ENCODE results near the gene SUMF1.

DNA sequence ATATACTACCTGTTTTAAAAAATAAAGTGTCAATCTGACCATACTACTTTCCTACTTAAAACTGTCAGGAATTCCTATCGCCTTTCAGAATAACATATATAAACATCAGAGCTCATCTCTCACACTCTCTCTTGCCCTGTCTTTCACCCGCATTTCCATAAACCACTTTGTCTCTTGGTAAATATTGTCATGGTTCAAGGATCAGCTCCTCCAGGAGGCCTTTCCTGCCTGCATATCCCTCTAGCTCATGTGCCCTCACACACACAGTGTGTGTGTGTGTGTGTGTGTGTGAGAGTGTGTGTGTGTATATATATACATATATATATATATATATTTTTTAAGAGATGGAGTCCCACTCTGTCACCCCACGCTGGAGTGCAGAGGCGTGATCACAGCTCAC is 6.7 kb downstream of the SUMF1 start:
- TF ChIP-seq CTCF (IDR thresholded peaks at IDR 0.05; ENCODE audit: low read depth, low read length, missing input control) (no peak), GABPA (IDR thresholded peaks at IDR 0.05 in 1 of 2, conservative IDR thresholded peaks at IDR 0.05 in 1 of 2) (no peak), YY1 (IDR thresholded peaks at IDR 0.05) (no peak), SP1 (IDR thresholded peaks at IDR 0.05) (no peak), RAD21 (IDR thresholded peaks at IDR 0.05) (no peak), ZBTB33 (IDR thresholded peaks at IDR 0.05) (no peak), JUND (IDR thresholded peaks at IDR 0.05) (no peak), RXRA (IDR thresholded peaks at IDR 0.05) (no peak), TAF1 (conservative IDR thresholded peaks at IDR 0.05) (no peak), FOXA2 (IDR thresholded peaks at IDR 0.05) (no peak)
- TF ChIP-seq, protein P1, sequence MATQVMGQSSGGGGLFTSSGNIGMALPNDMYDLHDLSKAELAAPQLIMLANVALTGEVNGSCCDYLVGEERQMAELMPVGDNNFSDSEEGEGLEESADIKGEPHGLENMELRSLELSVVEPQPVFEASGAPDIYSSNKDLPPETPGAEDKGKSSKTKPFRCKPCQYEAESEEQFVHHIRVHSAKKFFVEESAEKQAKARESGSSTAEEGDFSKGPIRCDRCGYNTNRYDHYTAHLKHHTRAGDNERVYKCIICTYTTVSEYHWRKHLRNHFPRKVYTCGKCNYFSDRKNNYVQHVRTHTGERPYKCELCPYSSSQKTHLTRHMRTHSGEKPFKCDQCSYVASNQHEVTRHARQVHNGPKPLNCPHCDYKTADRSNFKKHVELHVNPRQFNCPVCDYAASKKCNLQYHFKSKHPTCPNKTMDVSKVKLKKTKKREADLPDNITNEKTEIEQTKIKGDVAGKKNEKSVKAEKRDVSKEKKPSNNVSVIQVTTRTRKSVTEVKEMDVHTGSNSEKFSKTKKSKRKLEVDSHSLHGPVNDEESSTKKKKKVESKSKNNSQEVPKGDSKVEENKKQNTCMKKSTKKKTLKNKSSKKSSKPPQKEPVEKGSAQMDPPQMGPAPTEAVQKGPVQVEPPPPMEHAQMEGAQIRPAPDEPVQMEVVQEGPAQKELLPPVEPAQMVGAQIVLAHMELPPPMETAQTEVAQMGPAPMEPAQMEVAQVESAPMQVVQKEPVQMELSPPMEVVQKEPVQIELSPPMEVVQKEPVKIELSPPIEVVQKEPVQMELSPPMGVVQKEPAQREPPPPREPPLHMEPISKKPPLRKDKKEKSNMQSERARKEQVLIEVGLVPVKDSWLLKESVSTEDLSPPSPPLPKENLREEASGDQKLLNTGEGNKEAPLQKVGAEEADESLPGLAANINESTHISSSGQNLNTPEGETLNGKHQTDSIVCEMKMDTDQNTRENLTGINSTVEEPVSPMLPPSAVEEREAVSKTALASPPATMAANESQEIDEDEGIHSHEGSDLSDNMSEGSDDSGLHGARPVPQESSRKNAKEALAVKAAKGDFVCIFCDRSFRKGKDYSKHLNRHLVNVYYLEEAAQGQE (IDR thresholded peaks at IDR 0.05), result no peak
- TF ChIP-seq, protein P2, sequence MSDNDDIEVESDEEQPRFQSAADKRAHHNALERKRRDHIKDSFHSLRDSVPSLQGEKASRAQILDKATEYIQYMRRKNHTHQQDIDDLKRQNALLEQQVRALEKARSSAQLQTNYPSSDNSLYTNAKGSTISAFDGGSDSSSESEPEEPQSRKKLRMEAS (IDR thresholded peaks at IDR 0.05), result no peak
